ENCODE measurements around the gene PAX5.

The PAX5 gene

GRCh38 chr9:36956908-36957307, 77.2 kb downstream of the PAX5 start:
- DNase-seq = no peak

- no peak for DNase-seq
These were observed 83.7 kb downstream of the PAX5 start for GRCh38 chr9:36950389-36950788.

DNA sequence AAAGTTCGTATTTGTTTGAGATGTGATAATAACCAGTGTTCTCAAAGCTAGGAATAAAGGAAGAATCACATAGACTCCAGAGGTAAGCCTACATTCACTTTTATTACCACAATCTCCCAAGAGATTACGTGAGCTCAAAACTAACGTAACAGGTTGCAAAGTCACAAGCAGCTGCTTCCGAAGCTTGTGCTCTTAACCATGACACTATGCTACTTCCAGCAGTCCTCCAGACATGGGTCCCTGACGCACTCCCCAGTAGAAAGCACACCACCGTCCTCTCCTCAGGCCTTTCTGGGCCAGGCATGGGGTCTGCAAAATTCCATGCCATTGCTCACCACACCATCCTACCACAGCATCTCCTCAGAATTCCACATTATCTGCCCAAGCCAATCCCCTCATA, 84.6 kb downstream of the PAX5 start:
- DNase-seq = no peak

GRCh38 chr9:36948051-36948450, 86.0 kb downstream of the PAX5 start:
- no peak for DNase-seq

DNA sequence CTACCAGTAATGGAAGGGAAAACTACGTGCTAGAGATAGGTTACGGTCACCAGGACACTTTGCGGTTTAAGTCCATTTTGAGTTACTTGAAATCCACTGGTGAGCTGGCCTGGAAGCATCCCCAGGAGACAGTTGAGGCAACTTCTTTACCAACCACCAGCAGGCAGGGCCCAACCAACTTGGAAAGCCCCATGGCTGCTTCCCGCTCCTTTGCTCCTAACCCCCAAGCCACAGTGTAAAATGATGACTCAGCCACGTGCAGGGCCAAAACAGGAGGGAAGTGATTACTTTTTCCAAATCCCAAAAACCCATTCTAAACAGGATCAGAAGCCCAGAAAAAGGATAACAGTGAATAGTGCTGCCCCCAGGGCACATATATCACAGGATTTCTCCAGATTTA, 87.4 kb downstream of the PAX5 start:
- no peak for DNase-seq

GRCh38 chr9:36945999-36946398, 88.1 kb downstream of the PAX5 start:
- no peak for DNase-seq

- DNase-seq = no peak
These were observed 91.2 kb downstream of the PAX5 start for GRCh38 chr9:36942891-36943290.

- no peak for DNase-seq
These were observed 92.6 kb downstream of the PAX5 start for GRCh38 chr9:36941441-36941840.

- DNase-seq = no peak
These were observed 93.2 kb downstream of the PAX5 start for GRCh38 chr9:36940881-36941280.

DNA sequence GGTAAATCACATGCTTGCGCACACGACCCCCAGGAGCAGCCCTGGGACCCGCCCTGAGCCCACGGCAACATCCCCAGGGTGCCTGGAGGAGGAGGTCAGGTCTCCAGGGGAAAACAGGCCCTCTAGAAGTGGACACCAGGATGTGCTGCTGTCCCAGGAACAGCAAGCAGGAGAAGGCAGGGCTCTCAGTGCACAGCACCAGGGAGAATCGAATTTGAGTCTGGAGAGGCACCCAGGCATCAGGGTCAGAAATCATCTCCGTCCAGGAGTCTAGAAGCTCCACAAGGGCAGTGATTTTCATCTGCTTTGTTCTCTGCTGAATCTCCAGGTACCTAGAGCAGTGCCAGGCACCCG, 93.6 kb downstream of the PAX5 start:
- no peak for DNase-seq

DNA sequence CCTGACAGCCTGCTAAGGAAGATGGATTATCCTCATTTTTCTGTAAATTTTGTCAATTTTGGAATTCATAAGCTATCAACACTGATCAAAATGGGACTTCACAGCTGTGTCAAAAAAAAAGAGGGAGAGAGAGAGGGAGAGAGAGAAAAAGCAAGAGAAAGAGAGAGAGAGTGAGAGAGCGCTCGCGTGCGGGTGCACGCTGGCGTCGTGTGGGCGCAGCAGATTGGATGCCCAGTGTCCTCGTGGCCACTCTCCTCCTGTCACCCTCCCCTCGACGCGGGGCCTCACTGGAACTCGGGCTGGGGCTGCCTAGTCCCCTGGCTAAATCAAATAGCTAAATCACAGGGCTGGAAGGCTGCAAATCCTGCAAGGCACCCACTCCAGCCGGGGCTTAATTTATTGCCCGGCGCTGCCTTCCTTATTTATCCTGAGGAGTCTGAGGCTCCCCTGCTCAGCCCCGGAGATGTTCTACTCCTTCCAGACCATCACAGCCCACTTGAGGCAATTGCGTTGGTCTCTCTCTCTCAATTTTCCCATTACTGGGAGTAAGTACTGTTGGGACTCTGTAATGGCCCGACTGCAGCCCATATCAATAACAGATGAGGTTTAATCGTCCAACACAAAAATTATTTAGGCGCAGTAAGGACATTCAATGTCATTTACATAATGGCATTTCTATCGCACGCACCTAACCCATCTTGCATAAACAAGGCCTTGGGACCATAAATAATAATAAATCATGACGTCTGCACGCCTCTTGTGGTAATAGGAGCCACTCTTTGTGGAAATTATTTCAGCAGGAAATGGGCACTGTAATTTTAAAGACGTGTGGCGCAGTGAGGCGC, 94.2 kb downstream of the PAX5 start:
- no peak for DNase-seq

GRCh38 chr9:36939214-36939613, 94.9 kb downstream of the PAX5 start:
- DNase-seq = no peak

- no peak for DNase-seq
These were observed 95.5 kb downstream of the PAX5 start for GRCh38 chr9:36938617-36939016.

- DNase-seq = no peak
These were observed 96.1 kb downstream of the PAX5 start for GRCh38 chr9:36937951-36938350.

DNA sequence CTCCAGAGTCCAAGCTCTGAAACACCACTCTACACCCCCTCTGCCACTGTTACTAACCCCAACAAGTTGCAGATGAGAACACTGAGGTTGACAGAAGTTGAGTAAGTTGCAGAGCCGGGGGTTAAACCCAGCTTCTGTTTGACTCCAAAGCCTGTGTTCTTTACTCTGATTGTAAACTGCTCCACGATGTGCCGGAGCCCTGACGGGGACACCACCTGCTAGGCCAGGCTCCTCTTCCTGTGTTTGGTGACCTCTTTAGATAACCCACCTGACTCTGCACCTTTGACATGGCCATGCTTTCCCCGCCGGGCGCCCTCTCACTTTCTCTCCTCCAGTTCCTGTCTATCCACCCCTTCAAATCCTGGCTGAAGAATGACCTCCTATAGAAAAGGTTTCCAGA, 96.7 kb downstream of the PAX5 start:
- DNase-seq = no peak

DNA sequence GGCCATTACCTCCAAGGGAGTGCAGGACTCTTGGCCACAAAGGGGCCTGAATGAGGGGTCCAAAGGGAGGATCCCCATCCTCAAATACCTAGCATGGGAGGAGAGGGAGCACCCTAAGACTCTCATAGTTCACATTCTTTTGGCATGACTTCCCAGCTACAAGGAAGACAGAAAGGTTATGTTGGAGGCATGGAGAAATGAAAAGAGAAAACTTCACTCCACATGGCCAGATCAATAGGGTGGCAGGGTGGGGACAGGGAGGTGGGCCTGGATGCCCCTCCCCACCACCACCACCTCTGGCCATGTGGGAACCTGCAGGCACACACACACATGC, 97.6 kb downstream of the PAX5 start:
- DNase-seq = no peak

- DNase-seq = no peak
These were observed 98.1 kb downstream of the PAX5 start for GRCh38 chr9:36935768-36936497.

GRCh38 chr9:36935332-36935731, 98.7 kb downstream of the PAX5 start:
- no peak for DNase-seq

GRCh38 chr9:36934478-36935065, 99.5 kb downstream of the PAX5 start:
- no peak for DNase-seq

- no peak for DNase-seq
These were observed 100.3 kb downstream of the PAX5 start for GRCh38 chr9:36933676-36934215.

- no peak for DNase-seq
These were observed 101.9 kb downstream of the PAX5 start for GRCh38 chr9:36932198-36932597.

DNA sequence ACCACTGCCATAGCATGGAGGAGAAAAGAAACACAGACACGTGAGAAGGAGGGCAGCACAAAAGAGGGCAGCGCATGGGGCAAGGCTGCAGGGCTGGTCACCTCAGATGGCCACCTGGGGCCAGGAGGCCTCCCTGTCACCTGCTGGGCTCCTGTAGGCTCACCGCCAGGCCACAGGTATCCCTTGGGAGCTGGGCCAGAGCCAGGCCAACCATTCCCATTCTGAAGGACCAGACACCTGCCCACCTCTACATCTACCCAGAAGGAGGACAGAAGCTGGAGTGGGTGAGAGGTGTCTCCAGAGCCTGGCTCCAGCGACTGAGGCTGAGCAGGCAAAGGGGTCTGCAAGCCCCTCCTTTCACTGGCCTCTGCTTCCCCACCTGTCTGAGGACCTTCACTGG, 103.1 kb downstream of the PAX5 start:
- no peak for DNase-seq

DNA sequence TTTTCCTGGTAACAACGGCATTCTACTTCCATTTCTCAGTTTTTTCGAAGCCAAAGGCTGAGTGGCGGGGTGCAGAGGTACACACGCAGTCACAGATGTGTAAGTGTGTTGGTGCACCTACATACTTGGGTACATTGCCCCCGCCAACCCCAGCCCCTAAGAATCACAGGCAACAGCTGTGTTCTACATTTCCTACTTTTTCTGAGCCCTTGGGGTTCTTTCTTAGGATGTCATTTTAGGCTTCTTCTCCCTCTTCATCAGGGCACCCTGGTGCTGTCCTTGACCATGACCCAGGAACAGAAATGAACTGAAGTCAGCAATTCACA, 104.8 kb downstream of the PAX5 start:
- DNase-seq = no peak

- no peak for DNase-seq
These were observed 105.3 kb downstream of the PAX5 start for GRCh38 chr9:36928670-36929349.
